CD4-positive, alpha-beta T cell treated with Interleukin-15 for 1 hour (primary cell): ENCODE results near the gene PTGFR.

Experiments used
- DNase-seq: peaks from one replicate; pipeline ENCODE4 v3.0.0-alpha.2; 2020

Gene PTGFR

GRCh38 chr1:78522136-78522535 is 31.4 kb downstream of the PTGFR start:
- DNase-seq: no peak

GRCh38 chr1:78526496-78526895 is 35.7 kb downstream of the PTGFR start:
- DNase-seq: no peak

GRCh38 chr1:78527706-78528105 is 36.9 kb downstream of the PTGFR start:
- DNase-seq: no peak

GRCh38 chr1:78533527-78533926 is 42.8 kb downstream of the PTGFR start:
- no peak for DNase-seq

GRCh38 chr1:78535286-78535685 is 44.5 kb downstream of the PTGFR start:
- DNase-seq: no peak

- no peak for DNase-seq
These were observed 45.7 kb downstream of the PTGFR start for GRCh38 chr1:78536427-78536826.

- no peak for DNase-seq
These were observed 49.3 kb downstream of the PTGFR start for GRCh38 chr1:78540048-78540447.

- DNase-seq: no peak
These were observed 50.7 kb downstream of the PTGFR start for GRCh38 chr1:78541479-78541878.

- DNase-seq: no peak
These were observed 53.3 kb downstream of the PTGFR start for GRCh38 chr1:78543941-78544643.

- DNase-seq: no peak
These were observed 56.3 kb downstream of the PTGFR start for GRCh38 chr1:78547081-78547480.

GRCh38 chr1:78549331-78549730 is 58.6 kb downstream of the PTGFR start:
- no peak for DNase-seq

GRCh38 chr1:78549891-78550290 is 59.1 kb downstream of the PTGFR start:
- DNase-seq: no peak

- no peak for DNase-seq
These were observed 63.1 kb downstream of the PTGFR start for GRCh38 chr1:78553859-78554258.

GRCh38 chr1:78554840-78555239 is 64.1 kb downstream of the PTGFR start:
- DNase-seq: no peak

GRCh38 chr1:78559680-78560079 is 68.9 kb downstream of the PTGFR start:
- no peak for DNase-seq

GRCh38 chr1:78560811-78561210 is 70.0 kb downstream of the PTGFR start:
- DNase-seq: no peak

- DNase-seq: no peak
These were observed 71.1 kb downstream of the PTGFR start for GRCh38 chr1:78561856-78562255.

- DNase-seq: no peak
These were observed 74.6 kb downstream of the PTGFR start for GRCh38 chr1:78565393-78565792.

GRCh38 chr1:78570539-78570938 is 79.8 kb downstream of the PTGFR start:
- DNase-seq: no peak

GRCh38 chr1:78577257-78578100 is 86.7 kb downstream of the PTGFR start:
- DNase-seq: no peak

- no peak for DNase-seq
These were observed 95.8 kb downstream of the PTGFR start for GRCh38 chr1:78586572-78586971.

- no peak for DNase-seq
These were observed 96.4 kb downstream of the PTGFR start for GRCh38 chr1:78587211-78587610.
